ENCODE results near the gene CALML6.

The CALML6 gene

DNA sequence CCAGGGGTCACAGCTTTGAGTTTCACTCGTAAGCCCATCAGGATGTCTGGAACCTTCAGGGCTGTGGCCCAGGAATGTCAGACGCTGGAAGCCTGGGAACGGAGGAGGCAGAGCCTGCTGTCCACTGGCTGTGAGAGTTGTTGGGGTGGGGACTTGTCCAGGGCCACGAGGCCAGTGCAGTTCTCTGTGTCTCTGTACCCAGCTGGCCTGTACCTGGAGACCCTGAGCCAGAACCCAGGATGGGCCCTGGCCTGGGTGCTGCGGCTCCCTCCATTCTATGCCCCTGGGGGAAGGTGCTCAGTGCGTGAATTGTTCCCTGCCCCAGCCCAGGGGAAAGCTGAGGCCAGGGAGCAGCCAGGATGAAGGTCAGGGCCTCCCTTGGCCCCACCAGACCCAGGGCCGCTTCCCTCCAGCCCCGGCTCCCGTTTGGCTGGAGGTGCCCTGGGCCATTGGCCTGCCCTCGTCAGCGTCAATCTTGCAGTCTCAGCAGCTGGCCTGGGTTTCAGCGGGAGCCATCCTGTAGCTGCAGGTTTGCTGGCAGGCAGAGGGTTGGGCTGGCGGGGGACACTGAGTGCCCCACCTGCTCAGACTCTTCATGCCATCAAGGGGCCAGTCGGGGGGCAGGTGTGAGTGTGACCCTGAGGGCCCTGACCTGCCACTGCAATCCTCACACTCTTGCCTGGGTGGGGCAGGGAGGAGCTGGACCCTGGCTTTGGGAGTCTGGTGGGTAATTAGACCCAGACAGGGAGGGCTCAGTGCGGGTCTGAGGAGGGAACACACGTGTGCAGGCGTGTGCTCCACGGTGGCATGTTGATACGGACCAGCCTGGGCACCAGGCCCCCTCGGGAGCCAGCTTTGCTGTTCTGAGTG is 724 bp upstream of the CALML6 start:
- no peak for TF ChIP-seq GATA3 (IDR thresholded peaks at IDR 0.05; ENCODE audit: low read depth, low read length)
- no peak for TF ChIP-seq GATA2 (IDR thresholded peaks at IDR 0.05; ENCODE audit: low read depth, low read length)

DNA sequence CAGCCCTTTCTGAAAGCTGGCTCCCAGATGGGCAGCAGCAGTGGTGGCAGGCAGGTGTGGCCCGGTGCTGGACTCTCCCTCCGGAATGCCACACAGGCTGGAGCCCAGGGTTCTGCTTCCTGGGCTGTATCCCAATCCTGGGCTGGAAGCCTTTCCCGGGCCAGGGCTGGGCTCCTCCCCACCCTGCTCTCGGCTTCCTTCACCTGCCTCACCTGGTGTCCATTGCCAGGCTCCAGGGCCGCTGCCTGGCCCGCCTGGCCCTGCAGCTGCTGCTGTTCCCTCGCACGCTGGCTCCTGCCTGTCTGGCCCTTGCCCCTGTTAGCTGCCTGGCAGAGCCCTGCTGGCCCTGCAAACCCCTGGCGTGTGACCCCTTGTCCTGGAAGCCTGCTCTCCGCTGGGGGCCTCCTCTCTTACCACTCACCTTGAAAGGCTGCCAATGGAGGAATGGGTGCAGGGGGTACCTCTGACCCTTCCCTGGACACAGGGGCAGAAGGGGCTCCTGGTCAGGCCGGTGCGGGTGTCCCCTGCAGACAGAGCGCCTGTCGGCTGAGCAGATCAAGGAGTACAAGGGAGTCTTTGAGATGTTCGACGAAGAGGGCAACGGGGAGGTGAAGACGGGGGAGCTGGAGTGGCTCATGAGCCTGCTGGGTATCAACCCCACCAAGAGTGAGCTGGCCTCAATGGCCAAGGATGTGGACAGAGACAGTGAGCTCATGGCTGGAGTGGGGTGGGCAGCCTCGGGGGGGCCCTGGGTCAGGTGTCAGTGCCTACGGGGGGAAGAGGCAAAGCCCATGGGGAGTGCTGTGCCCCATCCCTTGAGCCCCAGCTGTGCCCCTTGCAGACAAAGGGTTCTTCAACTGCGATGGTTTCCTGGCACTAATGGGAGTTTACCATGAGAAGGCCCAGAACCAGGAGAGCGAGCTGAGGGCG is 1.1 kb downstream of the CALML6 start:
- TF ChIP-seq GATA2 (IDR thresholded peaks at IDR 0.05; ENCODE audit: low read depth, low read length) (no peak), GATA3 (IDR thresholded peaks at IDR 0.05; ENCODE audit: low read depth, low read length) (no peak)

DNA sequence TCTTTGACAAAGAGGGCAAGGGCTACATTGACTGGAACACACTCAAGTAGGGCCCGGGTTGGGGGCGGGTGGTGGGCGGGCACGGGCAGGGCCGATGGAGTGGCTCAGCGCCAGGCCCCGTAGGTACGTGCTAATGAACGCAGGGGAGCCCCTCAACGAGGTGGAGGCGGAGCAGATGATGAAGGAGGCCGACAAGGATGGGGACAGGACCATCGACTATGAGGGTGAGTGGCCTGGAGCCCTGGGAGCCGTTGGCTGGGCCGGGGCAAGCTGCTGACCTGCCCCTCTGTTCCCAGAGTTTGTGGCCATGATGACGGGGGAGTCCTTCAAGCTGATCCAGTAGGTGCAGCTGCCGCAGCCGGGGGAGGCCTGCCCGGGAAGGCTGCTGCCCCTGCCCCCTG is 1.8 kb downstream of the CALML6 start:
- no peak for TF ChIP-seq GATA2 (IDR thresholded peaks at IDR 0.05; ENCODE audit: low read depth, low read length)
- TF ChIP-seq GATA3 (IDR thresholded peaks at IDR 0.05; ENCODE audit: low read depth, low read length): no peak

DNA sequence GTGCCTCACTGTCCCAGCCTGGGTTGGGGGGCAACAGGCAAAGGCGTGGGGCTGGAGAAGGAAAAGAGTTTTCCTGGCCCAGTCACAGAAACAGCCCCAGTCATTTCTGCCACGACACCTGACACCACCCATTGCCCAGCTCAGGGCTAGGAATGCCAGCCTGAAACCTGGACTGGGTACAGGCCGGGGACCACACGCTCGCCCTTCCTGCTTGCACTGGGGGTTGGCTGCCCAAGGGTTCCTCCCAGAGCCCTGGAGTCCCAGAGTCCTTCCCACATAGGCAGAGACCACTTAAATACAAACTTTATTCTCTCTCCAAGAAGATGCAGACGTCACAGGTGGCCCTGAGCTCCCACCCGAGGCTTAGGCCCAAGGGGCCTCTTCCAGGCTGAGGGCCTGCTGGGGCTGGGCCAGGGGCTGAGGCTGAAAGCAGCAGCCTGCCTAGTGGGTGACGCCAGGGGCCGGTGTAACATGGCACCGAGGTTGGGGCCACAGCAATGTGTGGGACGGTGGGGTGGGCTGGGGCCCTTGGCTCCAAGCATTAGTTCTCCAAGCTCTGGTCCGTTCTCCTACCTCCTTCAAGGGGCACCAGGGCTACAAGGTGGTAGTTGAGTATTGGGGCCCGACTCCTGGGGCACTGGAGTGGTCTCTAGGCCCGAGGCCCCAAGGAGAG is 2.4 kb downstream of the CALML6 start:
- TF ChIP-seq GATA2 (IDR thresholded peaks at IDR 0.05; ENCODE audit: low read depth, low read length) (no peak), GATA3 (IDR thresholded peaks at IDR 0.05; ENCODE audit: low read depth, low read length) (no peak)

DNA sequence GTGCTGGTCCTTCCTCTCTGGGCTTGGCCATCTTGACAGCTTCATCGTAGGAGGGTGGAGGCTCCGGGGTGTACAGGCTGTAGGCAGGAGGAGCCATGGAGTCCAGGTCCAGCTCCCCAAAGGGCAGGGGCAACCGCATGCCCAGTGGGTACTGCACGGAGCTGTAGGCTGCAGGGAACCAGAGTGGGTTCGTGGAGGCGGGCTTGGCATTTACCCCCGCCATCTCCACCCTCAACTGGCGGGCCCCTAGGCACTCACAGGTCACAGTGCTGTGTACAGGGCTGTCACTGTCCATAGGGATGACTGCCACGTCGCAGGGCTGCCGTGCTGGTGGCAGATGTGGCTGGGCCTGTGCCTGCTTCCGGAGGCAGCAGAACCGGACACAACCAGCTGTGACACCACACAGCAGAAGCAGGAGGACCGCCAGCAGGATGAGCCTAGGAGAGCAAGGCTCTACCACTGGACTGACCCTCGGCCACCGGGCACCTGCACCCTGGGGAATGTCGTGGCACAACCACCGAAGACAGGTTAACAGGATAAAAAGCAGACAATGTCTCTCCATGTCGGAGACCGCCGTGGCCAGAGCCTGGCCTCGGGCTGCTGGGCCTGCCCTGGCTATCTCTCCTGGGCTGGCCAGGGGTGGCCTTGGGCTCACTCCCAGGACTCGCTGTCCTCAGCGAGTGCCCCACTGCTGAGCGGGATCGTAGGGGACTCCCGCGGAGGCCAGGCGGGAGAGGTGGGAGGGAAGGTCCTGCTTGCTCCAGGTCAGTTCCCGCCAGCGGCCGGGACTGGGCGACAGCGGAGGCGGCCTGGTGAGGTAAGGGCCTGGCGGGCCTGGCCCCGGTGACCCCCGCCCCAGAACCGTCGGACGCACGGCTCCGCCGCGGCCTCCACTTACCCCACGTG is 3.2 kb downstream of the CALML6 start:
- TF ChIP-seq GATA3 (IDR thresholded peaks at IDR 0.05; ENCODE audit: low read depth, low read length): no peak
- no peak for TF ChIP-seq GATA2 (IDR thresholded peaks at IDR 0.05; ENCODE audit: low read depth, low read length)

DNA sequence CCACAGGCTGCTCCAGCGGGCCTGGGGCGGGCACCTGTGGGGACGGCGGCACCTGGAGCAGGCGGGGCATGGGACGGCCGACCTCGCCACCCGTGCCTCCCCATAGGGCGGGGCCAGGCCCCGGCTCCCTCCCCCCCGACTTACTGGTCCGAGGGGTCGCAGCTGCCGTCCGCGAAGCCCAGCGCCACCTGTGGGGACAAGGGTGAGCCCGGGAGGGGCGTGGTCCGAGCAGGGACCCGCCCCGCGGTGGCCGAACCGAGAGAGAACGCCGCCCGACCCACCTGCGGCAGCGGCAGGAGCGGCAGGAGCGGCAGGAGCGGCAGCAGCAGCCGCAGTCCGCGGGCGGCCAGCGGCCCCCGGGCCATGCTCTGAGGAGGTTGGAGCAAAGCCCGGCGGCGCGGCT is 3.8 kb downstream of the CALML6 start, which contains the start of gene TMEM52:
Gene TMEM52, minus strand, starts transcription at position 379 of the 403 bp plus-strand sequence. Its CDS starts 14 bp downstream, at position 365.
- no peak for TF ChIP-seq GATA2 (IDR thresholded peaks at IDR 0.05; ENCODE audit: low read depth, low read length)

DNA sequence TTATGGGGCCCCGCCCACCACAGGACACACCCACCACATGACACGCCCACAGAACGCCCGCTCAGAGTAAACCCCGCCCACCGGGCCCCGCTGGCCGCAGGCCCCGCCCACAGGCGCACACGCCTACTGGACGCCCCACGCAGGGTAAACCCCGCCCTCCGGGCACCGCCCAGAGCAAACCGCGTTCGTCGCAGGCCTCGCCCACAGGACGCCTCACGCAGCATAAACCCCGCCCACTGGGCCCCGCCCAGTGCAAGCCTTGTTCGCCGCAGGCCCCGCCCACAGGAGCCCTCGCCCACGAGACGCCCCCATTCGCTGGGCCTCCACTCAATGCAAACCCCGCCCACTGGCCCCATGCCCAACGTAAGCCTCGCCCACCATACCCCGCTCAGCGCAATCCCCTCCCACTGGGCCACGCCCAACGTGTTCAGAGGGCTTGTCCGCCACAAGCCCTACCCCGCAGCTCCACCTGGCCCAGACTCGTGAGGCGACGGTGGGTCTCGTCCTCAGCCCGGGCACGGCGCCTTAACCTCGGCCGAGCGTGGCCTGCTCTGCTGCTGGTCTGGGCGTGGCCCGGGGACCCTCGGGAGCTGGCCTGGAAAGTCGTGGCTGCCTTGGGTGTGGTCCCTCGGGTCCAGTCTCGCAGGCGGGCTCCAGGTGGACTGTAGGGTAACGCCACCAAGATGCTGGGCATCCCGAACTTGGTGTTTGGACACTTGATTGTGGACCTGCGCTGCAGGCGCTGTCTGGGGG is 4.4 kb downstream of the CALML6 start:
- TF ChIP-seq GATA2 (IDR thresholded peaks at IDR 0.05; ENCODE audit: low read depth, low read length) (no peak), GATA3 (IDR thresholded peaks at IDR 0.05; ENCODE audit: low read depth, low read length) (no peak)

DNA sequence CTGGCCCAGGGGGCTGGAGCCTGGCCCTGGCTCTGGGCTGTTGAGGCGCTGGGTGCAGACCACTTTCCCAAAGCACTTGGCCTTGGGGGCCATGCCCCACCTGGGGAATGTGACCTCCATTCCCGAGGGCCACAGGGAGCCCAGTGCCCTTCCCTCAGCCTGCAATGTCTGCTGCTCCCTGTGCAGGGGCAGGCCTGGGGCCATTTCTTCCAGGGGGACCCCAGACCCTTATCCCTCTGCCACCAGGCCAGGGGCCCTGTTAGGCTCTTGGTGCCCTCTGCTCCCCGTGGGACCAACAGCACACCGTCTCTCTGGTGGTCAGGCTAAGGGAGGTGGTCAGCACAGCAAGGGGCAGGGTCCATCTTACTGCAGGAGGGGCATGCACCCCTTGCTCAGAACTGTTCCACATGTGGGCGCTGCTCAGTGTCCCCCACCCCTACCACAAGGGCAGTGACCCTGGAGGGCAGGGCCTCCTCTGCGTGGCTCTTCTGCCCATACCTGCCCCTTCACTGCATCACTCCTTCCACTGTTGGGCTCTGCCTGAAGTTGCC is 5.1 kb downstream of the CALML6 start:
- TF ChIP-seq GATA2 (IDR thresholded peaks at IDR 0.05; ENCODE audit: low read depth, low read length) (no peak), GATA3 (IDR thresholded peaks at IDR 0.05; ENCODE audit: low read depth, low read length) (no peak)

DNA sequence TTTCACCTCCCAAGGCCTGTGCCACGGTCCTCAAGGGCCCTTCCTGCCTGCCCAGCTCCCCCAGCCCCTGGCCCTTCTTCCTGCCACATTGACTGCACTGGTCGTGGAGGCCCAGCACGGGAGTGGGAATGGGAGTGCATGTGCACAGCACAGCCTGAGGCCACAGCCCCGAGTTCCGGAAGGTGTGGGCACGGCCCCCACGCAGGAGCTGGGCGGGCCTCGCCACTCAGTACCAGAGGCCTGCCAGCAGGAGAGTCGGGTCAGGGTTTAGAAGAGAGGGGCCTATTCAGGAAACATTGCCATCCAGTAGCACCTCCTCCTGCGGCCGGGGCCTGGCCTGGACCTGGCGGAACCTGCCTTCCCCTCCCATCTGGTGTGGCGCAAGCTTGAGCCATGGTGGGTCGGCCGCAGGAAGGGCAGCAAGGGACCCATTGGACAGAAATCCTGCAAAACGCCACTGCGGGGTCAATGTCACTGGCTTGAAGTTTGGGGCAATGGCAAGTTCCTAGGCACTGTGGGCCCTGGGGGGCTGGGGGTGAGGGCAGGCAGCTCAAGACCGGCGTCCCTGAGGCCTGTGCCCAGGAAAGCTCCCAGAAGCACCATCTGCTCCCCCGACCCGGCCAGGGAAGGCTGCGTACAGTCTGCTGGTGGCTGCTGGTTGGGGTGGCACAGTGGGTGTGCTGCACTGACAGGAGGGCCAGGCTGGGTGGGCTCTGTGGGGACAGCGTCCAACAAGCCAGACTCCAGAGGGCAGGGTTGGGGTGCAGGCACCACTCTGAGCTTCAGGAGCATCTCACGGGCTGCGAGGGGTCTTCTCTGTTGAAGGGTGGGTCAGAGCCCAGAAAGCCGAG is 5.8 kb downstream of the CALML6 start:
- TF ChIP-seq GATA3 (IDR thresholded peaks at IDR 0.05; ENCODE audit: low read depth, low read length) (no peak), GATA2 (IDR thresholded peaks at IDR 0.05; ENCODE audit: low read depth, low read length) (no peak)

DNA sequence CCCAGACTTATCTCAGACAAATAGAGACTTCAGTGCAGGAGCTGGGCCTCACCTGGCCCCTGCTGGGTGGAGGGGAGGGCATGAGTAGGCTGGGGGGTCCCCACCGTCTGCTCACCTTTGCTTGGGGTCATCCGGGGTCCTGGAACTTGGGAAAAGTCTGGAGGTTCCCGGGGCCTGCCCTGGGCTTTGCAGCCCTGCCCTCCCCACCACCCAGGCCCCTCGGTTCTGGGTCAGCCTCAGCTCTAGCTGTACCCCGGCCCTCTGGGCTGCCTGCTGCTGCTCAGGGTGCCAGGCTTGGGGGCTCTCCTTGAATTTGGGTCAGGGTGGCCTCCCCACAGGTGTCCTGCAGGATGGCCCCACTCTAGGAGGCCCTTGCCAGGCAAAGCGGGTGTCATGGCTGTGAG is 6.4 kb downstream of the CALML6 start:
- TF ChIP-seq GATA3 (IDR thresholded peaks at IDR 0.05; ENCODE audit: low read depth, low read length) (no peak), GATA2 (IDR thresholded peaks at IDR 0.05; ENCODE audit: low read depth, low read length) (no peak)

DNA sequence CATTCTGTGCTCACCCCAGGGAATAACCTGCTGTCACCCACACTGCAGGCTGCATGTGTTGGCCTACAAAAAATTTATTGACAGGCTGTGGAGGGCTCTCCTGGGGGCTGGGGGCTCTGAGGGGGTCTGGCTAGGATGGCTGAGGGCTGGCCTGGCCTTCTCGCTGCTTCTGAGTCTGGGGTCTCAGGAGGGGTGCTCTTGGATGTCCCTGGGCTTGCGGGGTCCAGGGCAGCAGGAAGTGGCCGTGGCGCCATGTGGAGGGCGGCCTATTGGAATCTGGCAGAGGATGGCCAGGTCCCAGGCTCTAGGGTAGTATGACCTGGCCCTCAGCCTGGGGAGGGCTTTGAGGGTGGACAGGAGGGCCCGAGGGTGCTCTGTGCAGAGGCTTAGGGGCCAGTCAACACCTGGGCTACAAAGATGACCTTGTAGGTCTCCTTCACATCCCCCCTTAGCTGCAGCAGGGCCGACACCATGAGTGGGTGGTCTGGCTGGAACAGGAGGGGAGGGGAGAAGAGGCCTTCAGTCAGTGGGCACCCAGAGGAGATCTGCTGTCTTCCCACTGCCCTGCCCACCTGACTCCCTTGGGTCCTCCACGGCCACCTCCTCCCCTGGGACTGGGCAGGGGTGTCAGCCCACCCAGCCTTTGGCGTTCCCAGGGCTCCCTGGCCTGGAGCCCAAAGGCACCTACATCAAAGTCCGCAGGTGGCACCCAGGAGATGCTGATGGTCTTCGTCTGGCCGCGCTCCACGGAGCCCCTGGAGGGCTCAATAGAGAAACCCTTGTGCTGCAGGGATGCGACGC is 7.0 kb downstream of the CALML6 start:
- TF ChIP-seq GATA3 (IDR thresholded peaks at IDR 0.05; ENCODE audit: low read depth, low read length) (no peak), GATA2 (IDR thresholded peaks at IDR 0.05; ENCODE audit: low read depth, low read length) (no peak)
